Measurements from ENCODE around the gene ERN2. TPM values are rescaled to one million over a fixed set of nuclear protein-coding genes. Genes with fewer than 3 reads are reported as not detected.

The ERN2 gene
- total and polyA plus RNA-seq, 9 of the 15 experiments (the other 6 are each of a cell fraction or from before 2014, with no cell fraction given), result 0.07 to 1.5 (median 0.51) TPM; not detected in 3

DNA sequence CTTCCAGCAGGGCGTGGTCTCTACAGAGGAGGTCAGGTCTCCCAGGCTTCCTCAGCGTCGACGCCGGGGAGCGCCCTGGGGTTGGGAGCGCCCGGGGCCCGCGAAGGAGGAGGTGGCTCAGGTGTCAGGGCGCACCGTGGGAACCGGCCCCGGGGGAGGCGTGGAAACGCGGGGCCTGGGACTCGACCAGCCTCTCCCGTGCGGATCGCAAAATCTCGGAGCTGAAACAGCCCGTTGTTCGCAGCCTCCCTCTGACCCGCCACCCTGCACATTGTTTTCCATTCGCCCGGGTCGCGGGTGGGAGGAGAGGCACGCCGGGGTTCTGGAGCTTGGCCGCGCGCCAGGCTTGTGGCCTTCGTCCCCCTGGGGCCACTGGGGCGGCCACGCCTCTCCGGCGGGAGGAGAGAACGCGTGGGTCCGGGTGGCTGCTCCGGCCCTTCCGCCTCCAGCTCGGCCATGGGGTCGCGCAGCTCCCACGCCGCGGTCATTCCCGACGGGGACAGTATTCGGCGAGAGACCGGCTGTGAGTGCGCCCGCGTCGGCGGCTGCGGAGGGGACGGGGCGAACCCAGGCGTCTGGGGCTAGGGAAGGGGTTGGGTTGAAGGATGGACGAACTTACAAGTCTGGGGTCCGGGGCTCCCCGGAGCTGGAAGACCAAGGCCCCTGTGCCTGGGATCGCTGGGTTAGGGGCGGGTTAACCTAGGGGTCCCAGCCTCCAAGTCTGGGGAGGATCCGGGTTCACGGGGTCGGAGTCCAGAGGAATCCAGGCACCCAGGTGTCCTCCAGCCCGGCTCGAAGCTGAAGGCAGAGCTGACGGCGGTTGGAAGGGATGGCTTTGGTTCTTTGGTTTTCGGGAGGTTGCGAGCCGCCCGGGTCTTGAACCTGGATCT, 41.8 kb upstream of the ERN2 start, which contains the start of gene CHP2 (continued):
- TF ChIP-seq, protein P1, sequence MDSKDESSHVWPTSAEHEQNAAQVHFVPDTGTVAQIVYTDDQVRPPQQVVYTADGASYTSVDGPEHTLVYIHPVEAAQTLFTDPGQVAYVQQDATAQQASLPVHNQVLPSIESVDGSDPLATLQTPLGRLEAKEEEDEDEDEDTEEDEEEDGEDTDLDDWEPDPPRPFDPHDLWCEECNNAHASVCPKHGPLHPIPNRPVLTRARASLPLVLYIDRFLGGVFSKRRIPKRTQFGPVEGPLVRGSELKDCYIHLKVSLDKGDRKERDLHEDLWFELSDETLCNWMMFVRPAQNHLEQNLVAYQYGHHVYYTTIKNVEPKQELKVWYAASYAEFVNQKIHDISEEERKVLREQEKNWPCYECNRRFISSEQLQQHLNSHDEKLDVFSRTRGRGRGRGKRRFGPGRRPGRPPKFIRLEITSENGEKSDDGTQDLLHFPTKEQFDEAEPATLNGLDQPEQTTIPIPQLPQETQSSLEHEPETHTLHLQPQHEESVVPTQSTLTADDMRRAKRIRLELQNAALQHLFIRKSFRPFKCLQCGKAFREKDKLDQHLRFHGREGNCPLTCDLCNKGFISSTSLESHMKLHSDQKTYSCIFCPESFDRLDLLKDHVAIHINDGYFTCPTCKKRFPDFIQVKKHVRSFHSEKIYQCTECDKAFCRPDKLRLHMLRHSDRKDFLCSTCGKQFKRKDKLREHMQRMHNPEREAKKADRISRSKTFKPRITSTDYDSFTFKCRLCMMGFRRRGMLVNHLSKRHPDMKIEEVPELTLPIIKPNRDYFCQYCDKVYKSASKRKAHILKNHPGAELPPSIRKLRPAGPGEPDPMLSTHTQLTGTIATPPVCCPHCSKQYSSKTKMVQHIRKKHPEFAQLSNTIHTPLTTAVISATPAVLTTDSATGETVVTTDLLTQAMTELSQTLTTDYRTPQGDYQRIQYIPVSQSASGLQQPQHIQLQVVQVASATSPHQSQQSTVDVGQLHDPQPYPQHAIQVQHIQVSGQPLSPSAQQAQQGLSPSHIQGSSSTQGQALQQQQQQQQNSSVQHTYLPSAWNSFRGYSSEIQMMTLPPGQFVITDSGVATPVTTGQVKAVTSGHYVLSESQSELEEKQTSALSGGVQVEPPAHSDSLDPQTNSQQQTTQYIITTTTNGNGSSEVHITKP (IDR thresholded peaks at IDR 0.05; ENCODE audit: partially characterized antibody), result peak; percentile 74
- TF ChIP-seq ATF7 (IDR thresholded peaks at IDR 0.05) (peak; percentile 44; the same call in 1 of the 2 replicates), ZEB2 (IDR thresholded peaks at IDR 0.05) (0 out of 2 replicates have a peak, but pooled peaks have one; percentile 16), FUS (optimal IDR thresholded peaks at IDR 0.05; ENCODE audit: low read depth, low read length) (no peak), ZNF184 (CRISPR knock-in tag; IDR thresholded peaks at IDR 0.05) (no peak), POLR2G (IDR thresholded peaks at IDR 0.05; ENCODE audit: low read depth, low read length) (peak; percentile 68), IRF2 (CRISPR knock-in tag; IDR thresholded peaks at IDR 0.05) (no peak), ESRRA (IDR thresholded peaks at IDR 0.05; ENCODE audit: borderline replicate concordance, low read depth) (no peak), ZFX (CRISPR knock-in tag; IDR thresholded peaks at IDR 0.05) (peak; percentile 61)
- TF ChIP-seq, protein P2, sequence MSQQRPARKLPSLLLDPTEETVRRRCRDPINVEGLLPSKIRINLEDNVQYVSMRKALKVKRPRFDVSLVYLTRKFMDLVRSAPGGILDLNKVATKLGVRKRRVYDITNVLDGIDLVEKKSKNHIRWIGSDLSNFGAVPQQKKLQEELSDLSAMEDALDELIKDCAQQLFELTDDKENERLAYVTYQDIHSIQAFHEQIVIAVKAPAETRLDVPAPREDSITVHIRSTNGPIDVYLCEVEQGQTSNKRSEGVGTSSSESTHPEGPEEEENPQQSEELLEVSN (IDR thresholded peaks at IDR 0.05; ENCODE audit: borderline replicate concordance in 1 of 2, extremely low read depth in 1 of 2, insufficient read depth in 1 of 2, insufficient read length in 1 of 2, low read depth in 1 of 2, low read length in 1 of 2, poor library complexity in 1 of 2, severe bottlenecking in 1 of 2), result peak; percentile 43 to 52
- TF ChIP-seq, protein P3, sequence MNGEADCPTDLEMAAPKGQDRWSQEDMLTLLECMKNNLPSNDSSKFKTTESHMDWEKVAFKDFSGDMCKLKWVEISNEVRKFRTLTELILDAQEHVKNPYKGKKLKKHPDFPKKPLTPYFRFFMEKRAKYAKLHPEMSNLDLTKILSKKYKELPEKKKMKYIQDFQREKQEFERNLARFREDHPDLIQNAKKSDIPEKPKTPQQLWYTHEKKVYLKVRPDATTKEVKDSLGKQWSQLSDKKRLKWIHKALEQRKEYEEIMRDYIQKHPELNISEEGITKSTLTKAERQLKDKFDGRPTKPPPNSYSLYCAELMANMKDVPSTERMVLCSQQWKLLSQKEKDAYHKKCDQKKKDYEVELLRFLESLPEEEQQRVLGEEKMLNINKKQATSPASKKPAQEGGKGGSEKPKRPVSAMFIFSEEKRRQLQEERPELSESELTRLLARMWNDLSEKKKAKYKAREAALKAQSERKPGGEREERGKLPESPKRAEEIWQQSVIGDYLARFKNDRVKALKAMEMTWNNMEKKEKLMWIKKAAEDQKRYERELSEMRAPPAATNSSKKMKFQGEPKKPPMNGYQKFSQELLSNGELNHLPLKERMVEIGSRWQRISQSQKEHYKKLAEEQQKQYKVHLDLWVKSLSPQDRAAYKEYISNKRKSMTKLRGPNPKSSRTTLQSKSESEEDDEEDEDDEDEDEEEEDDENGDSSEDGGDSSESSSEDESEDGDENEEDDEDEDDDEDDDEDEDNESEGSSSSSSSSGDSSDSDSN (IDR thresholded peaks at IDR 0.05; ENCODE audit: borderline replicate concordance in 1 of 2, low read depth in 2 of 2, low read length in 2 of 2), result 0 out of 4 replicates have a peak, but pooled peaks of 1 of the 2 experiments have one; percentile 72
- TF ChIP-seq, protein P4, sequence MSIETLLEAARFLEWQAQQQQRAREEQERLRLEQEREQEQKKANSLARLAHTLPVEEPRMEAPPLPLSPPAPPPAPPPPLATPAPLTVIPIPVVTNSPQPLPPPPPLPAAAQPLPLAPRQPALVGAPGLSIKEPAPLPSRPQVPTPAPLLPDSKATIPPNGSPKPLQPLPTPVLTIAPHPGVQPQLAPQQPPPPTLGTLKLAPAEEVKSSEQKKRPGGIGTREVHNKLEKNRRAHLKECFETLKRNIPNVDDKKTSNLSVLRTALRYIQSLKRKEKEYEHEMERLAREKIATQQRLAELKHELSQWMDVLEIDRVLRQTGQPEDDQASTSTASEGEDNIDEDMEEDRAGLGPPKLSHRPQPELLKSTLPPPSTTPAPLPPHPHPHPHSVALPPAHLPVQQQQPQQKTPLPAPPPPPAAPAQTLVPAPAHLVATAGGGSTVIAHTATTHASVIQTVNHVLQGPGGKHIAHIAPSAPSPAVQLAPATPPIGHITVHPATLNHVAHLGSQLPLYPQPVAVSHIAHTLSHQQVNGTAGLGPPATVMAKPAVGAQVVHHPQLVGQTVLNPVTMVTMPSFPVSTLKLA (conservative IDR thresholded peaks at IDR 0.05), result peak in 1 of 2 experiments; percentile 50; a peak in 1 of 4 replicates
- TF ChIP-seq, protein P5, sequence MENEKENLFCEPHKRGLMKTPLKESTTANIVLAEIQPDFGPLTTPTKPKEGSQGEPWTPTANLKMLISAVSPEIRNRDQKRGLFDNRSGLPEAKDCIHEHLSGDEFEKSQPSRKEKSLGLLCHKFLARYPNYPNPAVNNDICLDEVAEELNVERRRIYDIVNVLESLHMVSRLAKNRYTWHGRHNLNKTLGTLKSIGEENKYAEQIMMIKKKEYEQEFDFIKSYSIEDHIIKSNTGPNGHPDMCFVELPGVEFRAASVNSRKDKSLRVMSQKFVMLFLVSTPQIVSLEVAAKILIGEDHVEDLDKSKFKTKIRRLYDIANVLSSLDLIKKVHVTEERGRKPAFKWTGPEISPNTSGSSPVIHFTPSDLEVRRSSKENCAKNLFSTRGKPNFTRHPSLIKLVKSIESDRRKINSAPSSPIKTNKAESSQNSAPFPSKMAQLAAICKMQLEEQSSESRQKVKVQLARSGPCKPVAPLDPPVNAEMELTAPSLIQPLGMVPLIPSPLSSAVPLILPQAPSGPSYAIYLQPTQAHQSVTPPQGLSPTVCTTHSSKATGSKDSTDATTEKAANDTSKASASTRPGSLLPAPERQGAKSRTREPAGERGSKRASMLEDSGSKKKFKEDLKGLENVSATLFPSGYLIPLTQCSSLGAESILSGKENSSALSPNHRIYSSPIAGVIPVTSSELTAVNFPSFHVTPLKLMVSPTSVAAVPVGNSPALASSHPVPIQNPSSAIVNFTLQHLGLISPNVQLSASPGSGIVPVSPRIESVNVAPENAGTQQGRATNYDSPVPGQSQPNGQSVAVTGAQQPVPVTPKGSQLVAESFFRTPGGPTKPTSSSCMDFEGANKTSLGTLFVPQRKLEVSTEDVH (IDR thresholded peaks at IDR 0.05; ENCODE audit: low read depth, partially characterized antibody), result no peak
